Measurements from ENCODE around the gene CLDN18. TPM values are rescaled to one million over a fixed set of nuclear protein-coding genes. Genes with fewer than 3 reads are reported as not detected.

The CLDN18 gene
- total RNA-seq, 2 donors from 2014 or later: 0.57 TPM; not detected in 1

GRCh38 chr3:138023754-138024153 lies 13.8 kb downstream of the CLDN18 start:
- intact Hi-C loops (cut with DNase I): no loop called here
- Histone ChIP-seq H3K36me3 (no peaks in the 10 kb centered on the region), H3K4me3 (no peak overlapping the region), H3K4me1 (replicated peaks) (no peaks in the 10 kb centered on the region), H3K27ac (no peak overlapping the region), H3K9me3 (no peaks in the 10 kb centered on the region), H3K27me3 (replicated peaks; ENCODE audit: insufficient read depth) (no peaks in the 10 kb centered on the region)
- DNase-seq (ENCODE audit: low spot score): no peak
- WGBS: 97% methylated on average over 4 of the region's 4 CpGs
- no peak for TF ChIP-seq POLR2AphosphoS5 (IDR thresholded peaks at IDR 0.05)
- TF ChIP-seq, protein P1, sequence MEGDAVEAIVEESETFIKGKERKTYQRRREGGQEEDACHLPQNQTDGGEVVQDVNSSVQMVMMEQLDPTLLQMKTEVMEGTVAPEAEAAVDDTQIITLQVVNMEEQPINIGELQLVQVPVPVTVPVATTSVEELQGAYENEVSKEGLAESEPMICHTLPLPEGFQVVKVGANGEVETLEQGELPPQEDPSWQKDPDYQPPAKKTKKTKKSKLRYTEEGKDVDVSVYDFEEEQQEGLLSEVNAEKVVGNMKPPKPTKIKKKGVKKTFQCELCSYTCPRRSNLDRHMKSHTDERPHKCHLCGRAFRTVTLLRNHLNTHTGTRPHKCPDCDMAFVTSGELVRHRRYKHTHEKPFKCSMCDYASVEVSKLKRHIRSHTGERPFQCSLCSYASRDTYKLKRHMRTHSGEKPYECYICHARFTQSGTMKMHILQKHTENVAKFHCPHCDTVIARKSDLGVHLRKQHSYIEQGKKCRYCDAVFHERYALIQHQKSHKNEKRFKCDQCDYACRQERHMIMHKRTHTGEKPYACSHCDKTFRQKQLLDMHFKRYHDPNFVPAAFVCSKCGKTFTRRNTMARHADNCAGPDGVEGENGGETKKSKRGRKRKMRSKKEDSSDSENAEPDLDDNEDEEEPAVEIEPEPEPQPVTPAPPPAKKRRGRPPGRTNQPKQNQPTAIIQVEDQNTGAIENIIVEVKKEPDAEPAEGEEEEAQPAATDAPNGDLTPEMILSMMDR (IDR thresholded peaks at IDR 0.05): no peak
- no peak for TF ChIP-seq POLR2A (IDR thresholded peaks at IDR 0.05)

DNA sequence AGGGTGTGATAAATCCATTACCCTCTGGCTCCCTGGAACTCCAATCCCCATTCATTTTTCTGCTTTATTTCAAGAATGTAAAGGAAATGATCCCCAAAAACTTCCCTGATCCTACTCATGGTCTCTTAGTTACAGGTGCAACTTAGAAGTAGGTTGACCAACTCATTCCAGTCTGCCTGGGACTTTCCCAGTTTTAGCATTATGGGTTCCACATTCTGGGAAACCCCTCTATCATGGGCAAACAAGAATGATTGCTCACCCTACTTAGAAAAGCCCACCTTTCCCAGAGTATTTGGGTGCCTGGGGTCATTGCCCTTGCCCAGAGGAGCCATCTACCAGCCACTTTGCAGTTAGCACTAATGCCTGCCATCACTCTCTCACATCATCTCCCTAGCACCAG lies 15.6 kb downstream of the CLDN18 start:
- H3K4me3 ChIP-seq: no peak overlapping the region
- intact Hi-C loops (cut with DNase I): no loop called here
- TF ChIP-seq POLR2A (IDR thresholded peaks at IDR 0.05): no peak
- TF ChIP-seq POLR2AphosphoS5 (IDR thresholded peaks at IDR 0.05): no peak
- TF ChIP-seq, protein P1 (IDR thresholded peaks at IDR 0.05): no peak
- H3K27me3 ChIP-seq (replicated peaks; ENCODE audit: insufficient read depth): no peaks in the 10 kb centered on the region
- H3K27ac ChIP-seq: no peak overlapping the region
- no peaks in the 10 kb centered on the region for H3K36me3 ChIP-seq
- no peak for DNase-seq (ENCODE audit: low spot score)
- no peaks in the 10 kb centered on the region for H3K4me1 ChIP-seq (replicated peaks)
- no peaks in the 10 kb centered on the region for H3K9me3 ChIP-seq

- Histone ChIP-seq H3K36me3 (no peaks in the 10 kb centered on the region), H3K9me3 (no peaks in the 10 kb centered on the region), H3K4me3 (no peak overlapping the region), H3K27ac (no peak overlapping the region), H3K27me3 (replicated peaks; ENCODE audit: insufficient read depth) (no peaks in the 10 kb centered on the region), H3K4me1 (replicated peaks) (no peaks in the 10 kb centered on the region)
- intact Hi-C loops (cut with DNase I): no loop called here
- WGBS: 90% methylated on average over 5 of the region's 5 CpGs
- no peak for DNase-seq (ENCODE audit: low spot score)
- TF ChIP-seq, protein P1 (IDR thresholded peaks at IDR 0.05): no peak
- no peak for TF ChIP-seq POLR2AphosphoS5 (IDR thresholded peaks at IDR 0.05)
- TF ChIP-seq POLR2A (IDR thresholded peaks at IDR 0.05): no peak
Measured at GRCh38 chr3:138027821-138028220, 17.9 kb downstream of the CLDN18 start.

DNA sequence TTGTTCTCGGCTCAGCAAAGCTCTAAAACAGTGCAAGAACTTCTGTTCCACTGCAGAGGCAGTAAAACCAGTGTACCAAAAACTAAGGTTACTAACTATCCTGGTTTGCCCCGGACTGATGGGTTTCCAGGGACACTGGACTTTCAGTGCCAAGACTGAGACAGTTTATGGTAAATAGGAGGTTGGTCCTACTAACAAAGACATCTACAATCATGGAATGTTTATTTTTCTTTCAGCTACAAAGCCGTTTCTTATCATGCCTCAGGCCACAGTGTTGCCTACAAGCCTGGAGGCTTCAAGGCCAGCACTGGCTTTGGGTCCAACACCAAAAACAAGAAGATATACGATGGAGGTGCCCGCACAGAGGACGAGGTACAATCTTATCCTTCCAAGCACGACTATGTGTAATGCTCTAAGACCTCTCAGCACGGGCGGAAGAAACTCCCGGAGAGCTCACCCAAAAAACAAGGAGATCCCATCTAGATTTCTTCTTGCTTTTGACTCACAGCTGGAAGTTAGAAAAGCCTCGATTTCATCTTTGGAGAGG lies 20.8 kb downstream of the CLDN18 start:
- Histone ChIP-seq H3K4me1 (replicated peaks) (no peaks in the 10 kb centered on the region), H3K9me3 (no peaks in the 10 kb centered on the region), H3K4me3 (no peak overlapping the region), H3K36me3 (no peaks in the 10 kb centered on the region), H3K27ac (no peak overlapping the region), H3K27me3 (replicated peaks; ENCODE audit: insufficient read depth) (no peaks in the 10 kb centered on the region)
- no peak for DNase-seq (ENCODE audit: low spot score)
- TF ChIP-seq, protein P1 (IDR thresholded peaks at IDR 0.05): no peak
- TF ChIP-seq POLR2A (IDR thresholded peaks at IDR 0.05): no peak
- TF ChIP-seq POLR2AphosphoS5 (IDR thresholded peaks at IDR 0.05): no peak
- intact Hi-C loops (cut with DNase I): no loop called here
- WGBS: 80% methylated on average over 11 of the region's 11 CpGs

- Histone ChIP-seq H3K9me3 (no peaks in the 10 kb centered on the region), H3K36me3 (no peaks in the 10 kb centered on the region), H3K27me3 (replicated peaks; ENCODE audit: insufficient read depth) (no peaks in the 10 kb centered on the region), H3K4me3 (no peak overlapping the region), H3K27ac (no peak overlapping the region), H3K4me1 (replicated peaks) (no peaks in the 10 kb centered on the region)
- no peak for TF ChIP-seq POLR2A (IDR thresholded peaks at IDR 0.05)
- TF ChIP-seq, protein P1 (IDR thresholded peaks at IDR 0.05): no peak
- no peak for TF ChIP-seq POLR2AphosphoS5 (IDR thresholded peaks at IDR 0.05)
- no peak for DNase-seq (ENCODE audit: low spot score)
- intact Hi-C loops (cut with DNase I): no loop called here
- 94% methylated on average over 3 of the region's 3 CpGs for WGBS
Measured at GRCh38 chr3:138031536-138031935, 21.6 kb downstream of the CLDN18 start.

All from prostate gland (tissue), 2 donors.